Suppressor macrophage treated with lipopolysaccharide for 1 hour (primary cell): ENCODE data around the gene ORM1.

Experiments used
- DNase-seq, 3 donors: peaks; one replicate each; pipeline ENCODE4 v3.0.0-alpha.2; 2020 to 2022

ORM1 gene

DNA sequence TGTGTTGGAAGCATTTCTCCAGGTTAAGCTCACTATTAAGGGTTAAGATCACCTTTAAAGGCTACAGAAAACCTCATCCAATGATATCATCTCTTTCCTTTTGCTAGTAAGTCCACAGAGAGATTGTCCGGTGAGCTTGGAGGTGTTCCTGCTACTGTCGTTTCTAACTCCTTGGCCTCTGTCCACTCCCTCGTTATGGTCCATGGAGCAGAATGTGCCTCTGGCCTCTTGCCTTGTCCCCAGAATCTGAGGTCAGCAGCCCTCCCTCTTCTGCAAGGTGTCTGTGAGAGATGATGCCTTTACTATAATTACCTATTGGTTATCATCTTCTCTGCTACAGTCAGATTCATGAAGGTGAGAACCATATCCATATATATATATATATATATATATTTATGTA is 21.8 kb downstream of the ORM1 start:
- DNase-seq: no peak

- no peak for DNase-seq
These were observed 22.7 kb downstream of the ORM1 start for GRCh38 chr9:114345493-114346065.

DNA sequence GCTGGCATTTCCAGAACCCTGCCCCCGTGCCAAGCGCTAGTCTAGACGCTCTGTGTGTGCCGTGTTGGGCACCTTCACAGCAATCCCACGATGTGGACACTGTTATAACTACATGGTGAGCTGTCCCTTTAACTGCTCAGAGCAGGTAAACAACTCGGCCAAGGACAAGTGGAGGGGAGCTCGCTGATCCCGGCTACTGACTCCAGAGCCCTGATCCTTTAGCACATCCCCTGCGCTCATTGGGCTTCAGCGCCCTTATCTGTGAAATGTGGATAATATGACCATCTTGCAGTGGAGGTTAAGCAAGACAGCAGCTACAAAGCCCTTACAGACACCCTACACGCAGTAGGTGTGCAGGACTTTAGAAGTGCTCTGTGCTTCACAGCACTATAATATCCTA is 23.2 kb downstream of the ORM1 start:
- DNase-seq: no peak

DNA sequence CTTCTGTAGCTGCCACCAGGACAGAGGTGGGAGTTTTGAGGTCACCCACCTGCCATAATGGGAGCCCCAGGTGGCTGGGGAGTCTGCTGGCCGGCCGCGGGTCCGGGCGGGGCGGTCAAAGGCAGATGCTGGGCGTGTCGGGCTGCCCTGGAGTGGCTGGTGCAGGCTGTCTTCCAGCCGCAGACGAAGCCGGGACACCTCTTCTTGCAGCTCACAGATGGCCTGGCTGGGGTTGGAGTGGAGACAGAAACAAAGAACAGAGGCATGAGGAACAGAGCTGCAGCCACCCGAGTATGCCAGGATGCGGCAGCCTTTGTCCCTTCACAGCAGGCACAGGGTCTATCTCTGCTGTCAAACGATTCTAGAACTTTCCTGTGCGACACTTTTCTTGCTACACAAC is 24.8 kb downstream of the ORM1 start:
- DNase-seq: no peak

DNA sequence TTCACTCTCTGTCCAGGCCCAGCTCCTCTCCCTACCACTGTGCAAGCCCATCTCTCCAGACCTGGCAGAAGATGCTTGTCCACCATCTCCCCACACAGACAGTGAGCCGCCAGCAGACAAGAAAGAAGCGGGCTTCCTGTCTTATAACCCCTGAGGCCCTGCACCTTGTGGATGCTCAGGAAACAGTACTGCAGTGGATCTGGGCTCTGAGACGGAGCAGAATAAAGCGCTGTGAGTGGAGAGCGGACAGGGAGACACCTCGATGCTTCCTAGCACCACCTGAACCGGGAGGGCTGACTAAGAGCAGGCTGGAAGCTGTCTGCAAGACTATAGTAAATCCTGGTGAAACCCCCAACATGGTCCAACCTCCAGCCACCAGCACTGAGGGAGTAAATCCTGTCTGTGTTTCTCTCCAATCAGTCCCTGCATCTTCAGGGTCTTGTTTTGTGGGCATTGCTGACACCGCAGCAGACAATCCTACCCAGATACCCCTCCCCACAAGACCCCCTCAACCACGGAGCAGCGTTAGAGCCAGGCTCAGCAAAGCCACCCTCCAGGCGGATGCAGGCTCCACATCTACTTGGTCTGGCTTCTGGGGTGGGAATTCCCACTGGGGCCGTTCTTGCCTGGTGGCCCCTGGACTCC is 25.5 kb downstream of the ORM1 start:
- no peak for DNase-seq

GRCh38 chr9:114348906-114349482 is 26.1 kb downstream of the ORM1 start:
- peak; percentile 99 to 100 (median 99) for DNase-seq

DNA sequence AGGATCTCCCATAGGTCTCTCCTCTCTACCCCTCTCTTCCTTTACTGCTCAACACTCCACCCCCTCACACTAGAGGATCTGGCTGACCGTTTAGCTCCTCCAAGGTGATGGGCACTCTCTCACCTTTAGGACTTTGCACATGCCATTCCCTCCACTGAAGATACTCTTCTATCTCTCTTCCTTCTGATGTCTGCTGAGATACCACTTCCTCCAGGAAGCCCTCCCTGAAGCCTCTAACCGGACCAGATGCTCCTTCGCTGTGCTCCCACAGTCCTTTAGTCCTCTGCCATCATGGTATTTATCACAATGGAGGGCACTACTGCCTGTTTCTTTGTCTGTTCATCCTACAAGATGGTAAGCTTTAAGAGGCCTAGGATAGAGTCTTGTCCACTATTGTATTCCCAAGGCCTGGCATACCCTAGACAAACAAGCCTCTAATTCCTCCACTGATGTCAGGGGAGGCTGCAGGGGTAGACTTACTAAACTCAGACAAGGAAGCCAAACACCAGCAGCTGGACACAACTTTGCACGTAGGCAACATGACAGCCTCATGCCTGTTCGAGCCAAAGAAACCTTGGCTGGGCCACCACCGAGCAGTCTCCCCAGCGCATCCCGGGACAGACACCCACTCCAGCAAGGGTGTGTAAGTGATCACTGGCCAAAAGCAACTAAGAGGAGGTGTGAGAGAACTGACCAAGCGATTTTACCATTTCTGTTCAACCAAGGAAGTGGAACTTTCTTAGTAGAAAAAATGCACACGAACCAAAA is 27.0 kb downstream of the ORM1 start:
- DNase-seq: no peak

DNA sequence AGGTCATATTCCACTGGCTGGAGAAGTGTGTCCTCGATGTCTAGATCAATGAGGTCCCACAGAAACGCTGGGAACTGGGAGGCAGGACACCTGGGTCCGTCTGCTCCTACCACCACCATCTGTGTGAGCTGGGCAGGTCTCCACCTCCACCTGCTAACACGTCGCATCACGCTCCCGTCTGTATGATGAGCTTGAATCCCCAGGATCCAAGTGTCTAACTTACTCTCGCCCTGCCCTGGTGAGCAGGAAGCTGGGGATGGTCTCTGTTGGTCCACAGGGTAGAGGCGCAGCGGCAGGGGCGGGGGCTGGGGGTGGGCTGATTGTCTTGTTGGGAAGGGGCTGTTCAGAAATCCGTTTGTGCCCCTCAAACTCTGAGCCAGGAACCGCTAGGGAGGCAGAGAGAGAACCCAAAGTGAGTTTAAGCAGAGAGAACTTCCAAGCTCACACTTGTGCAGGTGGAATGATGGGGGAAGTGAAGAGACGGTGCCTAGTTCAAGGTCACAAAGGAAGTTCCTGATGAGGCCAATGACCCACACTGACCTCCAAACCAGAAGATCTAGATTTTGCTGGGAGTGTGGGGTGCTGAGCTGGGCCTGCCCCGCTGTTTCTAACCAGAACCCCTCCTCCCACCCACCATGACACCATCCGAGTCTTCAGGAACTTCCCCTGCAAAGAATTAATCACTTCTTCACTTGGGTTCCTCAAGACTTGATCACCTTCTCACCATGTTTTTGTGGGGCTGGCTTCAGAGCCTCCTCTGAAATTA is 27.9 kb downstream of the ORM1 start:
- peak; percentile 80 to 86 (median 83) for DNase-seq

GRCh38 chr9:114351932-114352331 is 29.0 kb downstream of the ORM1 start:
- peak; percentile 9 to 36 (median 33) for DNase-seq

- no peak for DNase-seq
These were observed 32.9 kb downstream of the ORM1 start for GRCh38 chr9:114355821-114356220.

- DNase-seq: no peak
These were observed 33.9 kb downstream of the ORM1 start for GRCh38 chr9:114356792-114357191.

DNA sequence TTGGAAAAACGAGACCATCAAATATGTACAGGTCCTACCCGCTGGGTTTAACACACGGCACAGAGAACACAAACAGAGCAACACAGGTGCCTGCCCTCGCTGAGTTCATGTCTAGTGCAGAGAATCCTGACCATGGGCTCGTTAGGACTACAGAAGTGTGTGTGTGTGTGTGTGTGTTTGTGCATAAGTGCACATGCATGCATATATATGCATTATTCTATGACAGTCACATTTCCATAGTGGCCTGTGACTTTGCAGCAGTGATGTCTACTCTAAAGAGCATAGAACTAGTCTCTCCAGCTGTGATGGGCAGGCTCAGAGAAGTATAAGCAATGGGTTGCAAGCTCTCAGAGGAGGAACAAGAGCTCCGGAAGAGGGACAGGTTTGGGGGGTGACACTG is 34.5 kb downstream of the ORM1 start:
- DNase-seq: no peak

DNA sequence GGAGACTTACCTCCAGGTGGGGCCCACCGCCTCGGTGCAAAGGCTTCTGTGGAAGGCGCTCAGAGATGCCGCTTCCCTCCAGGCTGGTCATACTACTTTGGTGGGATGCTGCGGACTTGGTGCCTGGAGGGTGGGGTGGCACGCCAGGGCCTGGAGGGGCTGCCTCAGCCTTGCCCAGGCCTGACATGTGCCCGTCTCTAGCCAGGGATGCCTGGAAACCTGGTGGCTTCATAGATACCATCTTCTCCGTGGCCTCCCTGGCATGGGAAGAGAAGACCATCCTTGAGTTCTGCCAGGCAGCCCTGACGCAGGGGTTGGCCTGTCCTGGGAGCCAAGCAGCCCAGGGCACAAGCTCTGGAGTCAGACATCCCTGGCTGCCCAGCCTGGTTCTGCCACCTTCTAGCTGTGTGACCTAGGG is 35.0 kb downstream of the ORM1 start:
- no peak for DNase-seq

DNA sequence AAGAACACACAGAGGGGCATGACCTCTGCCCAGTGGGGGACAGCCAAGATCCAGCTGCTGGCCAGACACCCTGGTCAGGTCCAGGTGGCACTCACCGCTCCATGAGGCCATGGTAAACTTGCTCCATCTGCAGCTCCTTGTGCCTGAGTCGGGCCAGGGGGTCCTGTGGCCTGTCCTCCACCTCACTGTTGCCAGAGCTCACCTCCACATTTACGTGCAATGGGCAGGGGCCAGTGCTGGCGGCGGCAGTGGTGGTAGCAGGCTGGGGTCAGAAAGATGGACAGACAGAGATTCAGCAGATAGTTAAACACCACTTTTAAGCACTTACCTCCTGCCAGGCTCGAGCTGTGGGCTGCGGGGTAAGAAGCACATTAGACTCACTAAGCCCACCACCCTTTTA is 36.9 kb downstream of the ORM1 start:
- DNase-seq: no peak

GRCh38 chr9:114361542-114361941 is 38.6 kb downstream of the ORM1 start:
- no peak for DNase-seq

DNA sequence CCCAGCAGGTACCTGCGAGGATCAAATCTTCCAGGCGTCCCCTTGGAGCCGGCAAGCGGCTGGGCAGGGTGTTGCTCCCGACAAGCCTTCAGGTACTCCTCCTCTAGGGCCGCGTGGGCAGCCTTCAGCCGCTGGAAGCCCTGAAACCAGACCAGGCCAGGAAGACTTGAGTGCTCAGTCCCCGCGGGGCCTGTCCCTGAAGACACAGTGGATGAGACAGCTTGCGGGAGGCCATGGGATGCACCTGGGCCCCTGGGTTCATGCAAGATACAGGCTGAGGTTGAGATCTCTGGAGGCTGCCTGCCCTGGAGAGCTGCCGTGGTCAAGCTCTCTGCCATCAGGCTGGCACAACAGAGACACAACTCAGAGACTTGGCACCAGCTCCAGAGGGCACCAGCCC is 39.5 kb downstream of the ORM1 start:
- no peak for DNase-seq

DNA sequence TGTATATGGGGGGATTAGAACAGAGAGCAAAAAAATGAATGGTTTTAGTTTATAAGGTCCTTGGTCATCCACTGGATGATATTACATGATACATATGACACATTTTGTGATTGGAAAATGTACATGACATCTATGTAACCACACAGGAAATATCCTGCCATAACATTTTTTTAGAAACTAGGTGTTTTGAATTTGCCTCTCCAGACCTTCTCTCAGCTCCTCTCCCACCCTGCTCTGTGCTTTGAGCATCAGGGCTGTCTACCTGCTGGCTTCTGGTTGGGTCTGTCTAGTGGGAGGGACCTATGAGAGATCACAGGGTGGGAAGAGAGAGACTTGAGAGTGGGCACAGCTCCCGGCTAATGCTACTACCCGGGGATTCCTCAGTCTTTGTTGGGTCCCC is 40.5 kb downstream of the ORM1 start:
- no peak for DNase-seq

GRCh38 chr9:114364134-114365041 is 41.5 kb downstream of the ORM1 start:
- DNase-seq: peak; percentile 45 to 77 (median 69)

DNA sequence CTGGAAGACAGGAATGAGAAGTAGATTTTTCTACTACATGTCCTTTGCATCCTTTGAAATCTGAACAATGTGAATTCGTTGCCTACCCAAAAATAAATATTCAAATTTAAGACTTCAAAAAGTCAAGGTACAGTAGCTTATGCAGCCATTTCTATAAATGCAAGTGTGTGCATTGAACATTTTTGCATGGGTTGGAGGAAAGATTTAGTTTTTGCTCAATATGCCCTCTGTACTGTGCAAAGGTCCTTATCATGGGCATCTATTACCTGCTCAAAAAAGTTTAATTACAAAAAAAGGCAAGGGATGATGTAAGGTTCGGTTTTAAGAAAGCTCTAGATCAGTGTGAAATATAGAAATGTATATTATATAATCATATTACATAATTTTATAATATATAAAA is 42.3 kb downstream of the ORM1 start:
- no peak for DNase-seq

DNA sequence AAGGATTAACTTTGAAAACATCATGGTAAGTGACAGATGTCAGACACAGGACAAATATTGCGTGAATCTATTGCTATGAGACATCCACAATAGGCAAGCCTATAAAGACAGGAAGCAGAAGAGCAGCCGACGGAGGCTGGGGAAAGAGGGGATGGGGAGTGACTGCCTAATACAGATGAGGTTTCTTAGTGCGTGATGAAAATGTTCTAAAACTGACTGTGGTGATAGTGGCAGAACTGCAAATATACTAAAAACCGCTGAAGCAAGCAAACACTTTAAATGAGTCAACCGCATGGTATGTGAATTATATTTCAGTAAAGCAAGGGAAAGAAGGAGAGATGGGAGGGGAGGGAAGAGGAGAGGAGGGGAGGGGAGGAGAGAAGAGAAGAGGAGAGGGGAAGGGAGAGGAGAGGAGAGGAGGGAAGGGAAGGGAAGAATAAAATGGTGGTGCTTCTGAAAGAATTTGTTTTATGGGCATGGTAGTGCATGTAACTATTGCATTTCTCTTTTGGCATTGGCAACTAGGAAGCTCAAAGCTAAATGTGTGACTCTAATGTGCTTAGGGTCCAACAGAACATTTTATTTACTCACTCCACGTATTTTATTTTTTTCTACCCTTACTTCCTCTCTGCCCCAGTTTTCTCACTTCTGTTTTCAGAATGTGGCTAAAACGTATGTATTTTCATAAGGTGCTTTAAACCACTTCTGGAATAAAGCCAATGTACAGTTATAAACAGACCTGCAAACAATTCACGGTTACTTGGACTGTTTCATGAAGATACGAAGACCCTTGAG is 43.6 kb downstream of the ORM1 start:
- DNase-seq: peak in 2 of 3 donors; percentile 52 to 61

DNA sequence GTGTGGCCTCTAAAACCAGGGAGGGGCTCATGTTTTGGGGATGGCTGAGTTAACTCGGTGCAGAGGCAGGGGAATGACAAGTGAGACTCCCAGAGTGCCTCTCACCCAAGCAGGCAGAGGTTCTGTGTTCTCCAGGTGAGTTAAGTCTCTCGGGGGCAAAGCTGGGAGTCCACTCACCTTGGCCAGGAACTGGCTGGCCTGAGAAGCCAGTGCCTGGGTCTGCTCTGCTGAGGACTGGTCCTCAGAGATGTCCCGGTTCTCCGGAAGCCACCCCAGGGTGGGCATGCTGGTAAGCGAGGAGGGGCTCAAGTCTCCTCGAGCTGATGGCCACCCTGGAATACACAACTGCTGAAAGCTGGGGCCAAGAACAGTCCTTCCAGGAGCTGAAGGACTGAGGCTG is 44.5 kb downstream of the ORM1 start:
- DNase-seq: no peak
